MV-4-11 (cell line): Measurements from ENCODE around the gene CAPN8.

Experiments
- DNase-seq: peaks from one replicate; lab custom pipeline; 2025; lab: John Stamatoyannopoulos, UW

CAPN8 gene

DNA sequence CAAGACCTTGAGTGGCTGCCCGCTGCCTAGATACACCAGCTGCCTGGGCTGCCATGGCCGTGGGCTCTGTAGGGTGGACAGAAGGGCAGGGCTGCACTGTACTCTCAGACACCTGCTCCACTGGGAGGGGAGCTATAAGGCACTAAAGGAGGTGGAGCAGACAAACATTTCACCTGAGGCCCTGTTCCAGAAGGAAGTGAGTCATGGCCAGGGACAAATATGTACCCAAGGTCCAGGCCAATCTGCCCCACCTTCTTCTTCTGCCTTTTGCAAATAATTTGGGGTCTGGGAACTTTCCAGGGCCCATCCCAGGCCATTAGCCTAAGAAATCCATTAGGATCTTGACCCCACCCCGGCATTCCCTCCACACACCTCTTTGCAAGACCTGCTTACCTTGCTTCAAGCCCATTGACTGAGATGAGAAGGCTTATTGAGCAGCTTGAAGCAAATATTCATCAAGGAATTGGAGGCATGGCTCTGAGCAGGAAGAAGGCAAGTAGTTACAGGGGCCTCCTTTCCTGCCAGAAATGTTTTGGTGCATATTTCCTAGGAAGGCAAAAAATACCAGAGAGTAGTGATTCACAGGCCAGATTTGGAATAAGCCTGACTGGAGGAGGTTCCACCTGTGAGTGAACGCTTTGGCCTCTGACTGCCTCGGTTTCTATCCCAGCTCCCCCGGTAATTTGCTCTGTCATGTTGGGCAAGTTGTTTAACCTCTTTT is at the start of gene CAPN8:
Gene CAPN8 (minus strand): TSS at position 110 of the 721 bp plus-strand sequence. CDS start 55 bp downstream, at position 55.
- DNase-seq, result no peak

DNA sequence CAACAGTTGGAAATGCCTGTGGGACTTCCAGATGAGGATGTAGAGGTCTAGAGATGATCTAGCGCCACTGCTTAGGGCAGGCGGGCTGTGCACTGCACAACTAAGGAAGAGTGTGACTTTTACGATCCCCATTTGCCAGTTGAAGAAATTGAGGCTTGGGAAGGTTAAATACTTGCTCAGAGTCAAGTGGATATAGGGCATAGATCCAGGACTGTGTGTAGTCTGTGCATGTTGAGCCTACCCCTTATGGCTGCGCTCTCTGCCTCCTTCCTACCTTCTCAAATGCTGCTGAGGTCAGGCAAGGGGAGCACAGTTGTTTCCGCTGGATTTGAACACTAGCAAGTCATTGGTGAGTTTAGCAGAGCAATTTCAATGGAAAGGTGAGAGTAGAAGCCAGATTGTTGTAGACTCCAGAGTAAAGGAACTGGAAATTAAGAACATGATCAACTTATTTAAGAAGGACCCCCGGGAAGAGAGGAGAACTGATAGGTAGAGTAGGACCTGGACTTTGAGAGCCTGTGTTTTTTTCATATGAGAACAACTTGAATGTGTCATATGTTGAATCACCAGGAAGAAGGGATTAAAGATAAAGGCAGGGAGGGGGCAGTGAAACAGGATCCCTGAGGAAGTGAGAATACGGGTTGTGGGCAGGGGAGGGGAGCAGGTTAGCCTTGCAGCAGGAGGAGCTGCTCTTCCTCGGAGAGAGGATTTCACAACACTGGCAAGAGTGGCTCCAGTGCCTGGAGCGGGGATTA is 49.5 kb upstream of the CAPN8 start:
- peak; percentile 97 for DNase-seq

DNA sequence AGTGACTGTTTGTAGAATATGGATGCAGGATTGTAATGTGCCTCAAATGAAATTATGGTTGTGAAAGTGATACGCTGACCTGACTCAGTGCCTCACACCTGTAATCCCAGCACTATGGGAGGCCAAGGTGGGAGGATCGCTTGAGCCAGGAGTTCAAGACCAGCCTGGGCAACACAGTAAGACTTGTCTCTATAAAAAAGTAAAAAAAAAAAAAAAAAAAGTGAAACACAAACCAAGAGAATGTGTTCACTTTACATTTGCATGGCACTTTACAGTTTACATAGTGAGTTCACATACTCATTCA is 48.9 kb upstream of the CAPN8 start:
- no peak for DNase-seq

DNA sequence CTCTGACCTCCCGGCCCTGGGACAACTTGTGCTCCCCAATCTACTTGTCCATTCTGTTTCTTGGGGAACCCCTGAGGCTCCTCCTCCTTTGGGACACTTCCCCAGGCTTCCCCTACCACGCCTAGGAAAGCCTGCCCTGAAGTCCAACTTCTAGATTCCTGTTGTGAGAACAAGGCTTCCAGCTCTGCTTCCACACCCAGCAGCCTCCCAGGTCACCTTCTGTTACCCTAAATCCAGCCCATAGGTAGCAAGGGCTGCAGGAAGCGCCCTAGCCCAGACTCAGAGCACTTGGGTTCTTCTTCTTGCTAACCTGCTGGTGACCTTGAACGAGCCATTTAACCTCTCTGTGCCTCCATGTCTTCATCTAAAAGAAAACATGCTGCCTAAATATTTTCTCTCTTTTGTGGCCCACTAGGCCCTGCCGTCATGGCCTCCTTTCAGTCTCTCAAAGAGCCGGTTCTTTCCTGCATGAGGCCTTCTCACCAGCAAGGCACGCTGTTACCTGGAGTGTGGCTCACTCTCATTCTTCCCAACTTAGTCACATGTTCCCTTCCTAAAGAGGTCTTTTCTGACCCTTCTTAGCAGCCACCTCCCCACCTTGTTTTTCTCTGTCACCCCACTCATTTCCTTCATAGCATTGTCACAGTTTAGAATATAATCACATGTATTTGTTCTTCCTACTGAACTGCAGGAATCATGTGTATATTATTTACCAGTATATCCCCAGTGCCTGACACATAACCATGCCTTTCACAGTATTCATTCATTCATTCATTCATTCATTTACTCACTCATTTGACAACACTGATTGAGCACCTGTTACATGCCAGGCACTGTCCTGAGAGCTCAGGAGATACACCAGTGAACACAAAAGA is 48.3 kb upstream of the CAPN8 start:
- no peak for DNase-seq

DNA sequence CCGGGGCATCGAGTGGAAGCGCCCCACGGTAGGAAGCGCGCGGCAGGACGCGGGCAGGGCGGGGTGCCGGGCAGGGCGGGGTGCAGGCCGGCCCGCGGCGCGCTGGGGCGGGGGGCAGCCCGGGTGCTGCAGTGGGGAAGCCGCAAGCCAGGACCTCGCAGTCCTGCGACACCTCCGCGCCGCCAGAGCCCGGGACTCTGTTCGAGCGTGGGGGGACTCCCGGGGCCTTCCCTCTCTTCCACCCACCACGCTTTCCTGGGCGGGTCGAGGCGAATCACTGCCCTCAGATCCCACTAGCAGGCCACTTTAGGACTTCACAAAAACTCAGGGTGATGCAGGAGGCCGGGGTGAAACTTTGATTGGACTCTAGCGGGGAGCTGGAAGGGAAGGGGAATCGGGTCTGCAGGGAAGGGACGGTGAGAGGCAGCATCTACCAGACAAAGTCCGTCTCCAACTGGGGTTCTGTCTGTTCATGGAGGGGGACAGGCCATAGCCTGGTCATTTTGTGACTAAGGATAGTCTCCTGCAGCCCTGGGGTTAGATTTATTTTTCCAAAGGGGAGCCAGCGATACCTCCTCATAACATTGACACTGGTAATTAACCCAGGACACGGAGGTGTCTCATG is 47.5 kb upstream of the CAPN8 start:
- no peak for DNase-seq

DNA sequence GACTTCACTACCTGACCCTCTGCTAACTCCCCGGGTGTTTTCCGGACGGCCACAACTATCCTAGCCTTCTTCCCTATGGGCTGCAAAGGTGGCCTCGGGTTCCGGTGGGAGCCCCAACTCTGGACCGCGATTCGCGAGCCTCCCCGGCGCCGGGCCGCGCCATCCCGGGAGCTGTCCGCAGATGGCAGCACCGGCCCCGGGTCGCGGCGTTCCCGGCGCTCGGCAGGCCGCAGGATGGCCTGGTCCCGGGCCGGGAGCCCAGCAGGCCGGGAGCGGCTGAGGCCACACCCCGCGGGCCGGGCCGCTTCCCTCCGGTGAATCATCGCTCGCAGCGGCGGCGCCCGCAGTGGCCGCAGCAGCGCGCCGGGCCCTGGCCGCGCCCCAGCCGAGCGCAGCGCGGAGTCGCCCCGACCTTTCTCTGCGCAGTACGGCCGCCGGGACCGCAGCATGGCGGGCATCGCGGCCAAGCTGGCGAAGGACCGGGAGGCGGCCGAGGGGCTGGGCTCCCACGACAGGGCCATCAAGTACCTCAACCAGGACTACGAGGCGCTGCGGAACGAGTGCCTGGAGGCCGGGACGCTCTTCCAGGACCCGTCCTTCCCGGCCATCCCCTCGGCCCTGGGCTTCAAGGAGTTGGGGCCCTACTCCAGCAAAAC is 46.8 kb upstream of the CAPN8 start, which contains the start of gene CAPN2:
Gene CAPN2 (plus strand): TSS at position 346 of the 656 bp plus-strand sequence. CDS start 102 bp downstream, at position 448.
- peak; percentile 67 for DNase-seq

DNA sequence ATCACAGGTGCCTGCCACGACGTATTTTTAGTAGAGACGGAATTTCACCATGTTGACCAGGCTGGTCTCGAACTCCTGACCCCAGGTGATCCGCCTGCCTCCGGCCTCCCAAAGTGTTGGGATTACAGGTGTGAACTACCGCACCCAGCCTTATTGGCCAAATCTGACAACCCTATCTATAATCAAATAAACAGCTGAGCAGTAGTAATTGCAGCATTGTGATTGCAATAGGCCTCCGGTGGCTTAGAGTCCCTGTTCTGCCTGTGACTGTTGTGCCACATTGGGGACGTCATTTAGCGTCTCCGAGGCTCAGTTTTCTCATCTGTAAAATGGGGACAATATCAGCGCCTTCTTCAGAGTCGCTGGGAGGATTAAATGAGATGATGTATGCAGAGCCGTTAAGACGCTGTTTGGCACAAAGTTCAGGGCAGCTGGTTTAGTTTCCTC is 46.3 kb upstream of the CAPN8 start:
- DNase-seq, result no peak

DNA sequence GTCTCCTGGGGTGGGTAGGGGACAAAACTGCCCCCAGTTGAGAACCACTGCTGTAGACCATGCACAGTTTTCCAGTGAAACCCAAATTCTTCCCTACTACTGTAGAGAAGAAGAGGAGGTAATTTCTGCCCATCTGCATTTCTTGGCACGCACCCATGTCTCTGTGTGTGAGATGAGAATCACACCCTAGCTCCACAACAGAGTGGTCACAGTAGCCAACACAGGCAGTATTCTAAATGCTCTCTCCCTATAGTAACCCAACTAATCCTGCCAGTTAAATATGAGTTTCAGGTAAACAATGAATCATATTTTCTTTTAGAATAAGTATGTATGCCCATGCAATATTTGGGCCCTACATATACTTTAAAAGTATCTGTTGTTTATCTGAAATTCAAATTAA is 45.7 kb upstream of the CAPN8 start:
- no peak for DNase-seq

DNA sequence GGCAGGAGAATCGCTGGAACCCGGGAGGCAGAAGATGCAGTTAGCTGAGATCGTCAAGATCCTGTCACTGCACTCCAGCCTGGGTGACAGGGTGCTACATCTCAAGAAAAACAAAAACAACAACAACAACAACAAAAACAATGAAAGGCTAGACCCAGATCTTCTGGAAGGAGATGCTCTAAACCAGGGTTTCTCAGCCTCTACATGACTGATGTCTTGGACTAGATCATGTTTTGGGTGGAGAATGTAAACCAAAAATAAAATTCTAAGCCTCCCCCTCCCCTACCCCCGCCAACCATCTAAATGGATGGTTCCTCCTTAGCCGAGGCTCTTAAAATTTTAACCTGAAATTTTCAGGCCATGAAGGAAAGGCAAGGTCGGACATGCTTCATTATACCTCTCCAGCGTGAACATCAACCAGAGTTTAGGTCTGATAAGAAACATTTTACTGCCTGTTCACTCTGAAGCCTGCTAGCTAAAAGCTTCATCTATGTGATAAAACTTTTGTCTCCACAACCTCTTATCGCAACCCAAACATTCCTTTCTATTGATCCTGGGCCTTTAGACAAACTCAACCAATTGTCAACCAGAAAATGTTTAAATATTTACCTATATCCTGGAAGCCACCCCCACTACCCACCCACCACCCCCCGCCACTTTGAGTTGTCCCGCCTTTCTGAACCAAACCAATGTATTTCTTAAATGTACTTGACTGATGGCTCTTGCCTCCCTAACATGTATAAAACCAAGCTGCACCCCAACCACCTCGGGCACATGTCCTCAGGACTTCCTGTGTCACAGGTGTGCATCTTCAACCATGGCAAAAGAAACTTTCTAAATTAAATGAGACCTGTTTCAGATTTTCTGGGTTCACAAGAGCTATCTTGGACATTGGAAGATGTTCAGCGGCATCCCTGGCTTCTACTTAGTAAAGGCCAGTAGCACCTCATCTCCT is 45.0 kb upstream of the CAPN8 start:
- no peak for DNase-seq

DNA sequence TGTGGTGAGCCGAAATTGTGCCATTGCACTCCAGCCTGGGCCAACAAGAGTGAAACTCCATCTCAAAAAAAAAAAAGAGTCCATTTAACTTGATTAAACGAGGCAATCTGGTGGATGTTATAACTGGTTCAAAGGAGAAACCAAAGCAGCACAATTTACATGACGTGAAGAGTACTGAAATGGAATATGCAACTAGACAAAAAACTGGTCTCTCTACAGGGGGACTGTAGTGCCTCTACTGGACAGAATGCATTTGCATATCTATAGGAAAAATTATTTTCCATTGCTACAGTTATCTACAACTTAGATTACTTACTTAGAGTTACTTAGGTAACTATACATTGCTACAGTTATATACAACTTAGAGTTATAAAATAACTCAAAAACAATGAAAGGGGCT is 44.1 kb upstream of the CAPN8 start:
- peak; percentile 13 for DNase-seq

DNA sequence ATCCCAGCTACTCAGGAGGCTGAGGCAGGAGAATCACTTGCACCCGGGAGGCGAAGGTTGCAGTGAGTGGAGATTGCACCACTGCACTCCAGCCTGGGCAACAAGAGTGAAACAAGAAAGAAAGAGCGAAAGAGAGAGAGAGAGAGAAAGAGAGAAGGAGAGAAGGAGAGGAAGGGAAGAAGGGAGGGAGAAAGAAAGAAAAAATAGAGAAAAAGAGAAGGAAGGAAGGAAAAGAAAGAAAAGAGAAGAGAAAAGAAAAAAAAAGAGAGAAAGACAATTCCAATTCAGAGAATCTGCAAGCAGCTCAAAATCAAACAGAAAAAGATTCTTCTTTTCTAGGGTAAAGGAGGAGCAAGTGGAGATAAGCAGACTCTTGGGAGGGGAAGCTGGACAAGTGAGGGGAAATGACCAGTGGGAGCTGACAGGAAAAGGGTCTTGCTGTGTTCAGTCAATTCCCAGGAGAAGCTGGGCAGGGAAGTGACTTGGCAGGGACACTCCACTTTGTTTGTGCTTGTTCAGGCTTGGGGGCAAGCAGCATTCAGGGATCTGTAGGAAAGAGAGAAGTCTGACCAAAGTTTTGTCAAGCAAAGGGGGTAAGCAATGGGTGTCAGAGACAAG is 43.3 kb upstream of the CAPN8 start:
- no peak for DNase-seq

DNA sequence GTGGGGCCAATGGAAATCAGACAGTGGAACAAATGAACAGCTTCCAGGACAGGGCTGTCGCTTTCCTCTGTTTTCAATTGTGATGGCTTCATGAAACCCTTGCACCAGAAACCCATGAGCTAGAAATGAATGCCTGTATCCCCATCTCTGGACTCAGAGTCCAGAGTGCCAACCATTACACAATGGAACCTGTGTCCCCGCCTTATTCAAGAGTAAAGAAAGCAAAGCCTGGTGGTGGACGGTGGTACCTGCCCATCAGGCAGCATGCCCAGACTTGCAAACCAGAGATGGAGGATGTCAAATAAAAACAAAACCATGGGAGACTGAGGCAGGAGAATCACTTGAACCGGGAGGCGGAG is 42.5 kb upstream of the CAPN8 start:
- no peak for DNase-seq

DNA sequence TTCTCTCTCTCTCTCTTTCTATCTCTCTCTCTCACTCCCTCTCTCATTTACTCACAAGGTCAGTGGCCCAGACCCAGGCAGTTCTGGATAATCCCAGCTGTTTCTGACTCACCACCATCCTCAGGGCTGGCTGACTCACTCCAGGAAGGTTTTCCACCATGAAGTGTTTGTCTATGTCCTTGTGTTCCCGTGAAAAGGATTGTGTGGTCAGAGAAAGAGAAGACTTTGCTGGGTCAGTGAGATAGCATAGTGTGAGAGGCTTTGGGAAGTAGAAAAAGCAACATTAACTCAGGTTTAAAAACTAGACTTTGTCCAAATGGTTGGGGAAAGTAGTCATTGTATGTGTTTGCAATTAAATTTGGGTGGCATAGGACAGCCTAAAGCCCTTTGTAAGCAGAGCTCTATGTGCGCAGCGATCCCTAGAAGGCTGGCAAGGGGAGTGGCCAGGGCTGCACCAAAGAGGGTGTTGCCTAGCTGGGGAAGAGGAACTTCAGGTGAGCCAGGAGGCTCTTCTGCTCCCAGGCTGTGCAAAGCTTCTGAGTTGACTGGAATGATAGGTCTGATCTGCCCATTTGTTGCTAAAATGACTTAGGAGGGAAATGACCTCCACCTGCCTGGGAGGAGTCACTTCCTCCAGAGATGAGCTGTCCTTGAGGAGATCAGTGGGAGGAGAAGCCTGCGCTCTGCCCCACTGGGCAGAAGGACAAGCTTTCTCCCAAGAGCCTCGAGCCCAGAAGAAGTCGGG is 41.9 kb upstream of the CAPN8 start:
- DNase-seq, result peak; percentile 9

DNA sequence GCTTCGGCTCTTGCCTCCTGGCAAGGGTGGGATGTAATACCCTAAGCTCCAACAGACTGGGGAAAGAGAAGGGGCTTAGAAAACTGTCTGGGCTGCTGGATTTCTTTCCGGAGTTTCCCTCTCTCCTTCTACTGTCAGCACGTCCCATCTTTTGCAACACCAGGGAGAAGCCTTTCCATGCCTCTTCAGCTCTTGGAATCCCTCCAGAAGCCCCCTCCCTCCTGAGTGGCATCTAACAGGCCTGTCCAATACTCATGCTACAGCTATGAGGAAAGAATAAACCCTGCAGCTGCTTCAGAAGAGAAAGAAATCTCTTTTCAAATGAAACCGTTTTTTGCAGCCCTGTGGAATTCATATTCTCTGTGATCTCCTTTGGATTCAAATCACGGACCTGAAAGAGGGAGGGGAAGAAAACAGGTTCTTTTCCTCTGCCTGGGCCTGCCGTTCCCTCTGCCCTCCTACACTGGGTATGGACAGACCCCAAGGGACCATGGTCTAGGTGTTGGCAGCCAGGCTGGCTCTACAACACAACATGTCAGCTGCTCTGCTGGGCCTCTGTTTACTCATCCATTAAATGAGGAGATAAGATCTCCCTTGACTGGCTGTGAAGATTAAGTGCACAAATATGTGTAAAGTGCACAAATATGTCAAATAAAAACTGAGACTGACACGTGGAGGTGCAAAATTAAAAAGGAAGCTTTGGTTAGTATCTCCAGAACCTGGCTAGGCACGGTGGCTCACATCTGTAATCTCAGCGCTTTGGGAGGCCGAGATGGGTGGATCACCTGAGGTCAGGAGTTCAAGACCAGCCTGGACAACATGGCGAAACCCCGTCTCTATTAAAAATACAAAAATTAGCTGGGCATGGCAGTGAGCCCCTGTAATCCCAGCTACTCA is 40.8 kb upstream of the CAPN8 start:
- DNase-seq, result no peak

DNA sequence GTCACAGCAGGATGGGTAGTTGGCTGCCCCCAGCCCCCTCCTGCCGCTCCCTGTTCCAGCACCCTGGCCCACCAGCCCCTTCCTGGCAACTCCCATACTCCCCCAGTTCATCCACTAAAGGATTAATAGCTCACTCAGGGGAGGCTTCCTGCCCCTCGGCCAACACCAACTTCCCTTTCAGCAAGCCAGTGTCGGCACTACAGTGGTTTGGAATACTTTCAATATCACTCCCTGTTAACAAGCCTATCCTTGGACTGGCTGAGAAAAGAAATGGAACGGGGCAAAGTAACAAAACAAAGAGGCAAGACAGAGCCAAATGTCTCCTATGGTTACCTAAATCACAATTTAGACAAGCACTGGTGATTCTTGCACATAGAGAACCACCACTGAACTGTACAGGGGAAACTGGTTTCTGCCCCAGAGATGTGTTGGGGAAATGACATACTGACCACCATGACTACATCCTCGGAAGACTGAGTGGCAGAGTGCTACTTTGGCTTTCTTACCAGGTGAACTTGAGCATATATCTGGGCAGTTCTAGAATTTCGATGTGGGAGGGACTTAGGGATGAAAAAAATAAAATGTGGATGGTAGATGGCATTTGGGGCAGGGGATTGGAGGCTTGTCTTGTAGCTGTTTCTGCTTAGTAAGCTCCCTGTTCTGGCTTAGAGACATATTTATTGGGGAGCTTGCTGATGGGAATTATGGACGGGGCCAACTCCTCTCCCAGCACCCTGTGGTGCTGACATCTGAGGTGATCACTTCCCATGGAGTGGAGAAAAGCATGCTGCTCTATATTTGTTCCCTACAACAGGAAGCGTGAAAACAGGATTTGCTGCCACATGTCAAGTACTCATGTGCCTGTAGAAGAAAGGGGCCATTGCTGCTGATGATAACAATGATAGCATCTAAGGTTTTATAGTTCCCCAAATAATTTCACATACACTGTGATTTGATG is 39.7 kb upstream of the CAPN8 start:
- peak; percentile 23 for DNase-seq

DNA sequence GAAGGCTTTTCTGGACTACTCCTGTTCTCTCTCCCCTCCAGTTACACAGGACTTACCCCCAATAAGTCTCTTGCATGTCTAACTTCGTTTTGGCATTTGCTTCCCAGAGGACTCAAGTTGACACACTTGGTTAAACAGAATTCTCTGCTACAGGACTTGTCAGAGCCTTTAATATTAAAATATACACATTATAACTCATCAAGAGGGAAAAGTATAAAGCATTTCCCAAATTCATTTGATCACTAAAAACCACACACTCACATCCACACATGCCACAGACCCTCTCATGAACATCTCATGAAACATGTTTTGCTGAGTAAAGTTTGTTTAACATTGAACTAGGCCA is 38.1 kb upstream of the CAPN8 start:
- DNase-seq, result no peak
